Smooth muscle cell of the brain vasculature (primary cell): ENCODE results near the gene BPIFB2.

Experiments
- DNase-seq: peaks from one replicate; pipeline ENCODE4 v3.0.0-alpha.2; 2012; ENCODE audit warnings: low read depth, low spot score

Gene BPIFB2

GRCh38 chr20:33020278-33021161 lies 13.0 kb downstream of the BPIFB2 start:
- no peak for DNase-seq

GRCh38 chr20:33021879-33022278 lies 14.4 kb downstream of the BPIFB2 start:
- no peak for DNase-seq

- DNase-seq: no peak
Measured at GRCh38 chr20:33022289-33022688, 14.8 kb downstream of the BPIFB2 start.

GRCh38 chr20:33022694-33023438 lies 15.4 kb downstream of the BPIFB2 start:
- DNase-seq: no peak

GRCh38 chr20:33023439-33024242 lies 16.1 kb downstream of the BPIFB2 start:
- no peak for DNase-seq

- DNase-seq: no peak
Measured at GRCh38 chr20:33024243-33024560, 16.7 kb downstream of the BPIFB2 start.

- no peak for DNase-seq
Measured at GRCh38 chr20:33024609-33025317, 17.3 kb downstream of the BPIFB2 start.

- DNase-seq: no peak
Measured at GRCh38 chr20:33025318-33025876, 17.9 kb downstream of the BPIFB2 start.

GRCh38 chr20:33026072-33026778 lies 18.7 kb downstream of the BPIFB2 start:
- DNase-seq: no peak

- no peak for DNase-seq
Measured at GRCh38 chr20:33026779-33027759, 19.6 kb downstream of the BPIFB2 start.

GRCh38 chr20:33027769-33028751 lies 20.6 kb downstream of the BPIFB2 start:
- no peak for DNase-seq

- no peak for DNase-seq
Measured at GRCh38 chr20:33028875-33029274, 21.4 kb downstream of the BPIFB2 start.

GRCh38 chr20:33030076-33030475 lies 22.6 kb downstream of the BPIFB2 start:
- DNase-seq: no peak

GRCh38 chr20:33030569-33030968 lies 23.1 kb downstream of the BPIFB2 start:
- no peak for DNase-seq

GRCh38 chr20:33031531-33031930 lies 24.0 kb downstream of the BPIFB2 start, which contains the start of gene BPIFB6:
Gene BPIFB6 (plus strand): TSS chr20:33031648. CDS start chr20:33031648, 0 bp downstream.
- no peak for DNase-seq

- DNase-seq: no peak
Measured at GRCh38 chr20:33032555-33032954, 25.1 kb downstream of the BPIFB2 start.

- DNase-seq: no peak
Measured at GRCh38 chr20:33033381-33033780, 25.9 kb downstream of the BPIFB2 start.

- DNase-seq: no peak
Measured at GRCh38 chr20:33034115-33034514, 26.6 kb downstream of the BPIFB2 start.
